Measurements from ENCODE around the gene CDK17.

GRCh38 chr12:96442906-96443305 lies 42.7 kb upstream of the CDK17 start:
- TF ChIP-seq POLR2A (IDR thresholded peaks at IDR 0.05) (no peak), CTCF (IDR thresholded peaks at IDR 0.05) (no peak)

All from tibial nerve (tissue), 3 donors.